Measurements from ENCODE around the gene SERPINF2.

Gene SERPINF2

GRCh38 chr17:1776857-1777256, 34.2 kb downstream of the SERPINF2 start:
- no peaks in the 10 kb centered on the region for H3K36me3 ChIP-seq (ENCODE audit: low read length)

DNA sequence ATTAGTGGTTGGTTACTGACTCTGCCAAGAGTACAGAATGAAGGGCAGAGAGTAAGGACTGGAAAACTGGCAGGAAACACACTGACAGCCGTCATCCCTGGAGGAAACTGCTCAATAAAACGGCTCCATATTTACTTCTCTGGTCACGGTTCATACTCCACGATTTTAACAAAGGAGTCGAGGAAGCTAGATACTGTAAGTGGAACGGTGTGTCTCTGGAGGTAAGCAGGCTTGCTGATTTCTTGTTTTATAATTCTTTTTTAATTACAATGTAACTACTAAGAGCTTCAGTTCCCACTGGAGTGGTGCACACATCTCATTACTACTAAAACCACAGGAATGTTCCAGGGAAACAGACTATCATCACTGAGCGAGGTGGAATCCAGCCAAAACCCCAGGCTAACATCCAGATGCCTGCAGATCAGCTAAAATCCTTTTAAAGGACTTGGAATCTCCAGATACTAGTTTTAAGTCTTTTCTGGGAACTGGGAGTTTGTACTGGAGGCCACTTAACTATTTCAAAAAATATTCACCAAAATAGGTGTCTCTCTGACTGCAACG, 37.0 kb downstream of the SERPINF2 start:
- Histone ChIP-seq H3K4me3 (ENCODE audit: insufficient read depth, low read length, poor library complexity, severe bottlenecking) (no peak overlapping the region), H3F3A (ENCODE audit: insufficient read depth) (no peaks in the 10 kb centered on the region), H3K9ac (ENCODE audit: low read length) (no peak overlapping the region), H3K36me3 (ENCODE audit: low read length) (peaks cover 3% of the 10 kb centered on the region; the same call in 1 of the 2 replicates), H3K79me2 (ENCODE audit: insufficient read depth, low read length) (no peaks in the 10 kb centered on the region), H3K9me3 (ENCODE audit: insufficient read depth, low read length) (no peaks in the 10 kb centered on the region), H3K27me3 (ENCODE audit: low read length) (no peaks in the 10 kb centered on the region), H2AFZ (ENCODE audit: low read depth, low read length, severe bottlenecking) (no peak overlapping the region), H3K9me2 (replicated peaks; ENCODE audit: insufficient read depth, low read length) (no peaks in the 10 kb centered on the region), H4K20me1 (ENCODE audit: low read depth, low read length) (no peaks in the 10 kb centered on the region), H3K27ac (ENCODE audit: low read depth, low read length) (no peak overlapping the region), H3K4me2 (ENCODE audit: low read depth, low read length, poor library complexity, severe bottlenecking) (no peak overlapping the region)
- TF ChIP-seq CTCF (IDR thresholded peaks at IDR 0.05; ENCODE audit: insufficient read depth, low read length, poor library complexity, severe bottlenecking) (no peak), EZH2phosphoT487 (conservative IDR thresholded peaks at IDR 0.05; ENCODE audit: low read length) (no peak)

More at GRCh38 chr17:1776857-1777256, 34.2 kb downstream of the SERPINF2 start:
- Histone ChIP-seq H3F3A (ENCODE audit: insufficient read depth) (no peaks in the 10 kb centered on the region), H3K27ac (ENCODE audit: low read depth, low read length) (no peak overlapping the region), H4K20me1 (ENCODE audit: low read depth, low read length) (no peaks in the 10 kb centered on the region), H3K27me3 (ENCODE audit: low read length) (no peaks in the 10 kb centered on the region), H3K9me3 (ENCODE audit: insufficient read depth, low read length) (no peaks in the 10 kb centered on the region), H3K4me2 (ENCODE audit: low read depth, low read length, poor library complexity, severe bottlenecking) (no peak overlapping the region), H3K9ac (ENCODE audit: low read length) (no peak overlapping the region), H2AFZ (ENCODE audit: low read depth, low read length, severe bottlenecking) (no peak overlapping the region), H3K9me2 (replicated peaks; ENCODE audit: insufficient read depth, low read length) (no peaks in the 10 kb centered on the region), H3K79me2 (ENCODE audit: insufficient read depth, low read length) (no peaks in the 10 kb centered on the region), H3K4me3 (ENCODE audit: insufficient read depth, low read length, poor library complexity, severe bottlenecking) (no peak overlapping the region)
- TF ChIP-seq EZH2phosphoT487 (conservative IDR thresholded peaks at IDR 0.05; ENCODE audit: low read length) (no peak), CTCF (IDR thresholded peaks at IDR 0.05; ENCODE audit: insufficient read depth, low read length, poor library complexity, severe bottlenecking) (no peak)

DNA sequence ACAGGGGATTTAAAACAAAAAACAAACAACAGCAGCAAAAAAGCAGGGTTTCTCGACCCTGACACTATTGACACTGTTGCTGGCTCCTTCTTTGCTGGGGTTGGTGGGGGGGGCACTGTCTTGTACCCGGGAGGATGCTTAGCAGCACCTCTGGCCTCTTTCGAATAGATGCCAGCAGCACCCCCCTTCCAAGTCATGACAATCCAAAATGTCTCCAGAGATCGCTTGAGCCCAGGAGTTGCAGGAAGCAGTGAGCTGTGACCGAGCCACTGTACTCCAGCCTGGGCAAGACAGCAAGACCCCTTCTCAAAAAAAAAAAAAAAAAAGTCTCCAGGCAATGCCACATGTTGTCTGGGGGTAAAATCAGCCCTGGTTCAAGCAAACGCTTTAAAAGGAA, 39.5 kb downstream of the SERPINF2 start:
- H3K36me3 ChIP-seq (ENCODE audit: low read length), result peaks cover 3% of the 10 kb centered on the region; the same call in 1 of the 2 replicates
- H3K4me2 ChIP-seq (ENCODE audit: low read depth, low read length, poor library complexity, severe bottlenecking), result no peak overlapping the region
- H2AFZ ChIP-seq (ENCODE audit: low read depth, low read length, severe bottlenecking), result no peak overlapping the region

More for the DNA sequence above, 39.5 kb downstream of the SERPINF2 start:
- H4K20me1 ChIP-seq (ENCODE audit: low read depth, low read length), result no peaks in the 10 kb centered on the region
- H3F3A ChIP-seq (ENCODE audit: insufficient read depth), result no peaks in the 10 kb centered on the region
- H3K9me3 ChIP-seq (ENCODE audit: insufficient read depth, low read length), result no peaks in the 10 kb centered on the region
- no peaks in the 10 kb centered on the region for H3K27me3 ChIP-seq (ENCODE audit: low read length)
- H3K27ac ChIP-seq (ENCODE audit: low read depth, low read length), result no peak overlapping the region
- H3K9ac ChIP-seq (ENCODE audit: low read length), result no peak overlapping the region
- no peaks in the 10 kb centered on the region for H3K79me2 ChIP-seq (ENCODE audit: insufficient read depth, low read length)
- no peaks in the 10 kb centered on the region for H3K9me2 ChIP-seq (replicated peaks; ENCODE audit: insufficient read depth, low read length)
- TF ChIP-seq EZH2phosphoT487 (conservative IDR thresholded peaks at IDR 0.05; ENCODE audit: low read length) (no peak), CTCF (IDR thresholded peaks at IDR 0.05; ENCODE audit: insufficient read depth, low read length, poor library complexity, severe bottlenecking) (no peak)
- H3K4me3 ChIP-seq (ENCODE audit: insufficient read depth, low read length, poor library complexity, severe bottlenecking), result no peak overlapping the region

Data from SU-DHL-6 (cell line).